Measurements from ENCODE around the gene EFCAB9.
"Not testable (repeated sequence)": the region's sequence is repeated elsewhere in the genome, so short reads cannot be mapped to it uniquely, and the experiment has no call there.

Gene EFCAB9

DNA sequence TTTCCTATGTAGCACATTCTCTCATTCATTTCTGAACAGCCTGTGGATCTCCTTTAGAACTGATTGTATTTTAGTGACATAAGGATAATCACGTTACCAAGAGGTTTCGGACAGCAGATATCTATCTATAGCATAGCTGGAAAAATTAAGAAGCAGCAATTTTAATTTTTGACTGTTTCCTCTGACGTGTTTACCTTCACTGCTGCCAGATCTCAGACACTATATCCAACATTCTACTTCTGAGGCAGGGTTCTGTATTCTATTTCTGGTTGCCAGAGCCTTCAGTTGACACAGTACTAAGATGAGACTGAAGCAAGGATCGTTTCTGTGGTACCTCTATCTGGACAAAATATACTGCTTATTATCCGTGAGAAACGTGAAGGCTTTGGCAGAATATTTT is at the start of gene EFCAB9:
EFCAB9 (plus strand) TSS at position 301 of the 400 bp plus-strand sequence; CDS start at position 302, 1 bp downstream.
- no peak for DNase-seq (ENCODE audit: low spot score)

DNA sequence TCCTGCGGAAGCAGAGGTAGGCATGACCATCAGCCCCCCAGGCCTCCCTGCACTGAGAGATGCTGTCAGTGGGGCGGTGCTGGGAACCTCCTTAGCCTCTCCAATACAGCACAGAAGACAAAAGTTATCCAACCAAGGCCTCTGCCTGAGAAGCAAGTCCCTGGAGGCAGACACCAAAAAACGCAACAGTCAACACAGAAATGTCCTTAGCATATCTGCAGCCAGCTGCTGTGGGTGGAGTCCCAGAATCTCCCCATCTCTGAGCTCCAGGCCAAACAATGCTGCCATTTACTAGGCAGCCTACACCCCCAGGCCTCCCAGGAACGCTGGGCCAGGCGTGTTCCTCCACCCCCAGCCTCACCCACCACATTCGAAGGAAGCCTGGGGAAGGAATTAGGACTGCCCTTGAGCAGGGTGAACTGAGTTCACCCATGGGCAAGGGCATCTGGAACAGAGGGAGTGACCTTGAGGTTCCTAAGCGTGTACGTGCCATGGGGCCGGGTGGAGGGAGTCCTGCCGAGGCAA is 49.6 kb upstream of the EFCAB9 start:
- peak; percentile 47 for DNase-seq (ENCODE audit: low spot score)

DNA sequence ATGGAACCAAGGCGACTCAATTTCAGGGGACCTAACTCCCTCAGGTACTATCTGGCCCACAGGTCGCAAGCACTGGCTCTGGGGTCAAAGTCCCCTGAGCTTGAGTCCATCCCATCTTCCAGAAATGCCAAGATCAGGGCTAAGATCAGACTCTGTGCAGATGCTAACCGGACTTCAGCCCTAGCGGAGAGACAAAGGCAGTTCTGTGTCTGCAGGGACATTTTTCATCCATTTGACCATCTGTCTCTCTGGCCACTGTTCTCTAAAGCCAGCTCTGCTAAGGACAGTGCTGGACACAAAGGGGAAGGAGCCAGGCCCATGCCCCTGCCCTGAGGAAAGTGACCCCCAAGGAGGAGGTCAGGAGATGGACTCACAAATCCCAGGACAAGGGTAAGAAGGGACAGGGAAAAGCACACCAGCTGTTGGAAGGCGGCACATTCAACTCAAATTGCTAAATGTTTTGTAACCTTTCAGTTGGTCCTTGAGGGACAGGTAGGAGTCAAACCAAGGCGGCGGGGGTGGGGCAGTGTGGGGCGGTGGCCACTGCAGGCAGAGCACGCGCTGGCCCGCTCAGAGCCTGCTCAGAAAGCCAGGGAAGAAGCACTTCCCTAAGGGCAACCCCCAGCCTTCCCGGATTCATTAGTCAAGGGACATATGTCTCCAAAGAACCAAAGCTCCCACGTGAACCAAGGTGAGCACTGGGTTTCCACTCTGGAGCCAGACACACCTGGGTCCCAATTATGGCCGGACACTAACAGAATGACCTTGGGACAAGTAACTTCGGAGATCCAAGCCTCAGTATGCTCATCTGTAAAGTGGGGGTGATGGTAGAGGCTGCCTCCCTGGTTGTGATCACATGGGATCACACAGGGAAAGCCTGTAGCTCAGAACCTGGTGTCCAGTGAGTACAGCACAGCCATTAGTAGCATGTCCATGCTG is 48.8 kb upstream of the EFCAB9 start:
- no peak for DNase-seq (ENCODE audit: low spot score)

DNA sequence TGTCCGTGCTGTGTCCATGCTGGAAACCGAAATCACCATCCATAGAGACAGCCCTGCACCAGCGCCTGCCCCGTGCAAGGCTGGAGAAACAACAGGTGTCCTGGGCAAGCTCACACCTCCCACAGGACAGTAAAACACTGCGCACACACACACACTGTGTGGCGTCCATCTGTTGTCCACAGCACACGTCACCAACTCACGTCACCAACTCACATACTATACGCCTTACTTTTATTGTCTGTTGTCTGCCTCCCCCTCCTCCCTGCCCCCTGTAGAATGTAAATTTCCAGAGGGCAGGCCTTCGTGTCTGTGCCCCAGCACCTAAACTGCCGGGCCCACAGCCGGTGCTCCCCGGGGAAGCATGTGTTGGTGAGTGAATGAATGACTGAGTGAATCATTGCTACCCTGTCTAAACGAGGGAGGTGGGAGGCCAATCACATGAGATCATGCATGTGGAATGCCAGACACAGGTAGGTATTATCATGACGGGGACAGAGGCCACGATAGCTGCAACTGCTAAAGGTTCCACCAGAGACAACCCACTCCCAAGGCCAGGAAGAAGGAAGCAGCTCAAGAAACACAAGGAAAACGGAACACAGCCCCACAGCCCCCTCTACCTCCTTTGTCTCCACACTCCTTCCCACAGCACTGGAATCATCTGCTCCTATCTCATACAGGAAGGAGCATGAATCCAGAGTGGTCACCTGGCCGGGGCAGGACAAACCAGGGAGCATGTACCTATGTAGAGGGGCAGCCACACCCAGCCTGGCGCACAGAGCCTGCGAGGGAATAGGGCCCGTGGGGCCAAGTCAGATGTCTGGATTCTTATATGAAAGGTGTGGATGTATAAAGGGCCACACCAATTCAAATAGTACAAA is 47.9 kb upstream of the EFCAB9 start:
- no peak for DNase-seq (ENCODE audit: low spot score)

- DNase-seq (ENCODE audit: low spot score) = no peak
These were observed 47.3 kb upstream of the EFCAB9 start for GRCh38 chr5:172146748-172147092.

GRCh38 chr5:172147857-172148256 is 46.1 kb upstream of the EFCAB9 start:
- no peak for DNase-seq (ENCODE audit: low spot score)

GRCh38 chr5:172148381-172148780 is 45.6 kb upstream of the EFCAB9 start:
- no peak for DNase-seq (ENCODE audit: low spot score)

GRCh38 chr5:172149073-172149472 is 44.9 kb upstream of the EFCAB9 start:
- no peak for DNase-seq (ENCODE audit: low spot score)

GRCh38 chr5:172149481-172149880 is 44.5 kb upstream of the EFCAB9 start:
- not testable (repeated sequence) for DNase-seq (ENCODE audit: low spot score)

DNA sequence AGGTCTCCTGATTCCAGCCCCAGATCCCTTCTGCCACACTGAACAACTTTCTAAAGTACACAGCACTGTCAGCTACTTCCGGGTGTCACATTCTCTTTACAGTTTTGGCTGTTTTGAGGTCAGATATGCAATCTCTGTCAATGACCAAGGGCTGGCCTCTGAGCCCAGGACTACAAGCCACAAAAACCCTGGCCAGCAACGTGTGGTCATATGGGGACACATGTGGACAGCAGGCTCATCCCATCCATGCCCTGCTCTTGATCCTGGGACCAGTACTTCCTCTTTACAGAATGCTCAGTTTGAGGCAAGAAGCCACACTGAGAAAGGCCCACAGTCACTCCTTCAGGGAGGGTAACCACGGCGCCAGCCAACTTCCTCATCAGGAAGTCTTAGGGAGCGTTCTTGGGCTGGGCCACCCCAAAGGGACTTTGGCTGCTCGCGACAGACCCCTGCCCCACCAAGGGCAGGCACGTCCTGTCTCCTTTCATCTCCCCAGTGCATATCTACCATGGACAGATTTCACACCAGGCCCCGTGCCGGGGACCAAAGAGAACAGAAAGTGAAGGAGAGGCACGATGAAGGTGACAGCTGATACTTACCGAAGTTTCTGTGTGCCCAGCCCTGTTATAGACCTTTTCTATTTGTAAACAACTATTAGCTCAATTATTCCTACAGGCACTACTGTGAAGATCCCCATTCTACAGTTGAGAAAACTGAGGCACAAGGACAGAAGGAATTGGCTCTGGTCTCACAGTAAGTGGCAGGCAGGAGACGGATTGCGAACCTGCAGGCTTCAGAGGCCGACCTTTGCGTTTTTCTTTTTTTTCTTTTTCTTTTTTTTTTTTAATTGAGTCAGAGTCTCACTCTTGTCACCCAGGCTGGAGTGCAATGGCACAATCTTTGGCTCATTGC is 43.2 kb upstream of the EFCAB9 start:
- DNase-seq (ENCODE audit: low spot score) = no peak

- DNase-seq (ENCODE audit: low spot score) = no peak
These were observed 42.2 kb upstream of the EFCAB9 start for GRCh38 chr5:172151661-172152210.

DNA sequence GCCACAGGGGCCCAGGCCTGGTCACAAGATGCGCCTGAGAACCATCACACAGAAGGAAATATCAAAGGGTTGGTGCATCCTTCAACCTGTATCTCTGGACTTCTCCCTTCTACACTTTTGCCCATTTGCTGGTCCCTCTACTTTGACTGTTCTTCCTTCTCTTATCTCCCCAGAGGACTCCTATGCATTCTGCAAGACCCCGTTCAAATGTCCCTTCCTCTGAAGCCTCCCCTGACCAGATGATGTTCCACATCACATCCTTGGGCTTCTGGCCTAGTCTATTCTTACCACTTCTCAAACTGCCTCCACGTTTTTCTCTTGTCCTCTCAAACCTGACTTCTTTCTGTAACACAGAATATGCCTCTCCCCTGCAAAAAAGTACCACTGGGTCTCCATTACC is 40.3 kb upstream of the EFCAB9 start:
- DNase-seq (ENCODE audit: low spot score) = no peak

- not testable (repeated sequence) for DNase-seq (ENCODE audit: low spot score)
These were observed 38.9 kb upstream of the EFCAB9 start for GRCh38 chr5:172155101-172155500.

DNA sequence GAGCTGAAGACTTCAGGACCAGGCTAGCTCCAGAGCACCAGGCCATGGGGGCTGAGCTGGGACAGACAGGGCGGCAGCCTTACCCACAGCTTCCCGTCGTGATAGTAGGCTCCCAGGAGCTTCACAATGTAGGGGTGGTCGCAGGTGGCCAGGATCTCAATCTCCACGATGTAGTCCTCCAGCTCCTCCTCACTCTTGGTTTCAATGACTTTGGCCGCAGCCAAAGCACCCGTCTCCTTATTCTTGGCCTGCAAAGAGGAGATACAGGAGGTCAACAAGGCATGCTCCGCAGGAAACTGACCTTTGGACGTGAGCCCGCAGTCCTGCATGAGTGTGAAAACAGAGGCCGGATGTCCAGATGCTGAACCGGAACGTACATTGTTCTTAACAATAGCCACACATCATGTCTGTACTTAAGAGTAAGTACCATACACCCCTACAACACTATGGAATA is 37.4 kb upstream of the EFCAB9 start:
- DNase-seq (ENCODE audit: low spot score) = peak; percentile 52

DNA sequence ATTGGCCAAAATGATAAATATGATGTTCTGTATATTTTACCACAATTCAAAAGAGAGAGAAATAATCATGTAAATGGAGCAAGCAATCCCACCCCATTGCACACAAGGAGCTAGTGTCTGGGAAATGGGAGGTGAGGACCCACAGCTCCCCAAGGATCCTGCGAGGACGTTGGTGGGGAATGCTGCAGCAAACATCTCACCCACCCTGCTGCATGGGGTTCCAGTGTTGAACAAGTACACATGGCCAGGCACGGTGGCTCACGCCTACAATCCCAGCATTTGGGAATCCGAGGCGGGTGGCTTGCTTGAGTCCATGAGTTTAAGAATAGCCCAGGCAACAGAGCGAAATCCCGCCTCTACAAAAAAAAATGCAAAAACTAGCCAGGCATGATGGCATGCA is 35.0 kb upstream of the EFCAB9 start:
- DNase-seq (ENCODE audit: low spot score) = no peak

GRCh38 chr5:172160506-172160905 is 33.5 kb upstream of the EFCAB9 start:
- DNase-seq (ENCODE audit: low spot score) = no peak

- no peak for DNase-seq (ENCODE audit: low spot score)
These were observed 31.5 kb upstream of the EFCAB9 start for GRCh38 chr5:172162323-172162986.

DNA sequence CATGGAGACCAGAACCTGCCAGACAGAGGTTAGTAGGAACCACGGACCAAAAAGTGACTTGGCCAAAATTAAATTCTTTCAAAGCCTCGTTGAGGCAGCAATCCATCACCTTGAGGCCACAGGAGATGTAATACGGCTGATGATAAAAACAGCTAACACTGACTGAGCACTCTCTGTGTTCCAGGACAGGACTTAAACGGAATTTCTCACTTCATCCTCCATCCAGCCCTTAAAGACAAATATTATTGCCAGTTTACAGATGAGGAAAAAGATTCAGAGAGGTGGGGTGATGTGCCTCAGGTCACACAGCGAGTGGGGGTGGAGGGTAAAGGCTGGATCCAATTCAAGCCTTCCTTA is 31.0 kb upstream of the EFCAB9 start:
- DNase-seq (ENCODE audit: low spot score) = no peak

- DNase-seq (ENCODE audit: low spot score) = no peak
These were observed 30.6 kb upstream of the EFCAB9 start for GRCh38 chr5:172163346-172163745.

DNA sequence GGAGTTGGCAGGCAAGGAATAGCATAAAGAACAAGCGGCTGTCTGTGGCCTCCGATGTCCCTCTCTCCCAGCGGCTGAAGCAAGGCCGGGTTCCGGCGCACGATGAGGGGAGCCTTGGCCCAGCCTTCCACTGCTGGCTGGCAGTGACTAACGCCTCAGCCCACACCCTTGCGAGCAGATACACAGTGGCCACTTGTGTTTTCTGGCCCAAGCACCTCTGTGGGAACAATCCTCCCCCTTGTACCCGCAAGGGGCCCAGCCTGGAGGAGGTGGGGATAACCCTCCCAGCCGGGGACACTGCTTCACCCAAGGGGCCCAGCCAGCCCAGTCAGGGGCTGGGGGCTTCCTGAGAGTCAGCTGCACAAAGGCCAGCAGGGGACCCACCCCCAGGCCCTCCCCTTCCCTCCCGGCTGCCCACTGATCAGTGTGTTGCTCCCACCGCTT is 29.2 kb upstream of the EFCAB9 start:
- no peak for DNase-seq (ENCODE audit: low spot score)

- no peak for DNase-seq (ENCODE audit: low spot score)
These were observed 28.5 kb upstream of the EFCAB9 start for GRCh38 chr5:172165465-172165864.

All from HuH-7 (cell line).